ENCODE data around the gene ZIC5.

DNA sequence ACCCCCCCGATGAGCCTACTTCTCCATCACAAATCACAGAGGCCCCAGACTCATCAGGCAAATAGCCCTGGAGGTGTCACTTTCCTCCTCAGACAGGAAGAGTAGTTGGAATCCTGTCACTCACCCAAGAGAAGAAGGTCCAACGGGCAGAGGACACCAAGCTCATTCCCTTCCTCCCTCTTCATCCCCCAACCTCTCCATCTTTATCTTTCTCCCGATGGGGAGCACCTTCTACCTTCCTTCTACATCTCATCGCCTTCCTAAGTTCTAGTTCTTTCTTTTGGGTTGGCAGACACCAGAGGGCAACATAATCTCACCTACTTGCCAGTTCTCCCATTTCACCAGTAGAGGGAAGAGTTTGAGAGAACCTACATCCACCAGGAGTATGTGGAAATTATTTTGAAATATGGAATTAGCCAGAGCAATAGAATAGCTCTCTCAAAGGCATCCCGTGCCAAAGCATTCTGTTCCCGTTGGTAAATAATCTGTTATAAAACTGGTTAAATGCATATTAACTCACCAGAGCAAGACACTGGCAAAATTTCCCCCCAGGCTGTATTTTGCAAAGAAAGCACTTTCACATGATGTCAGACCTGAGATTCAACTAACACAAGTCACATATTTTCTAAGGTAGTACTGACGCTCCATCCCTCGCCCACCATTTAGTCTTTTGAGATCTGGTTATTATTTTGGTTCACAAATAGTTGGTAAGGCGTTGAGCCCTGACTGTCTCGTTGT lies 55.0 kb downstream of the ZIC5 start:
- TF ChIP-seq MAZ (IDR thresholded peaks at IDR 0.05; ENCODE audit: borderline replicate concordance, low read depth, low read length) (no peak), EP300 (IDR thresholded peaks at IDR 0.05) (no peak), POLR2A (IDR thresholded peaks at IDR 0.05; ENCODE audit: low read length) (no peak), CHD4 (IDR thresholded peaks at IDR 0.05; ENCODE audit: borderline replicate concordance) (no peak), JUN (IDR thresholded peaks at IDR 0.05) (no peak)
- TF ChIP-seq, protein P1, sequence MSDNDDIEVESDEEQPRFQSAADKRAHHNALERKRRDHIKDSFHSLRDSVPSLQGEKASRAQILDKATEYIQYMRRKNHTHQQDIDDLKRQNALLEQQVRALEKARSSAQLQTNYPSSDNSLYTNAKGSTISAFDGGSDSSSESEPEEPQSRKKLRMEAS (IDR thresholded peaks at IDR 0.05), result no peak
